Tongue (tissue), 2 donors: ENCODE data around the gene MDK. TPM values are rescaled to one million over a fixed set of nuclear protein-coding genes. Genes with fewer than 3 reads are reported as not detected.
A peak's percentile ranks its signal among the peaks of the same experiment; 100 is the strongest.

Source experiments
- DNase-seq: peaks from one replicate; pipeline ENCODE4 v3.0.0-alpha.2; 2015
- total RNA-seq: library from RNA; depleted of rRNA; stranded (reverse); fragments of >200 nt; gene quantifications from one replicate; pipeline ENCODE4 v1.2.3, GENCODE V29; 2014

Gene MDK
- total RNA-seq, 1 donor from 2014 or later = 81.8 TPM

DNA sequence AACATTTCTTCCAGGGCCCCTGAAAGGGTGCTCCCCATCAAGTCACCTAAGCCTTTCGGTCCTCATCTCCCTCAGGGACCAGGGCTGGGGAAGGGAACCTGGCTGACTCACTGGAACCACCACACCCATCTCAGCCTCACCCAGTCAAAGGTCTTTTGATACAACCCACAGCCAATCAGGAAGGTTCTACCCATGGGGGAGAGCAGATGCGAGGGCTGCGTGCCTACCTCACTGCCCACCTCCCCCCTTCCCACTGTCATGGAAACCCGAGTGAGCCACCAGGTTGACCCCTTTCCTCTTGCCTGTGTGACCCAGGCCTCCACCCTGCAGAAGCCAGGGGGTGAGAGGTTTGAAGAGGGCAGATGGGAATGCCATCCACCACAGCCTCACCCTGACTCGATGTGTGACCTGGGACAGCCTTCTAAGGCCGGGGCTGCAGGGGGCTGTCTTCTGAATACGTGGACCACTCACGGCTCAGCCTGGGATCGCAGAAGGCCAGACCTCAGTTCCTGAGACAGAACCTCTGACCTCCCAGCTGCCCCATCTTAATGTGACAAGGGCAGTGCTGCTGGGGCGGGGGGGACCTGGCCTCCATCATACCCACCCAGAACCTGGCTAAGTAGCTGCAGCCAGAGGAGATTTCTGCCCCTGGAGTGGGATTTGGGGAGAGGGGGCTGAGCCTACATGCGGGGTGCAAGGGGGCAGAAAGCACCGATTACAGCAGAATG lies 2.7 kb downstream of the MDK start:
- no peak for DNase-seq

DNA sequence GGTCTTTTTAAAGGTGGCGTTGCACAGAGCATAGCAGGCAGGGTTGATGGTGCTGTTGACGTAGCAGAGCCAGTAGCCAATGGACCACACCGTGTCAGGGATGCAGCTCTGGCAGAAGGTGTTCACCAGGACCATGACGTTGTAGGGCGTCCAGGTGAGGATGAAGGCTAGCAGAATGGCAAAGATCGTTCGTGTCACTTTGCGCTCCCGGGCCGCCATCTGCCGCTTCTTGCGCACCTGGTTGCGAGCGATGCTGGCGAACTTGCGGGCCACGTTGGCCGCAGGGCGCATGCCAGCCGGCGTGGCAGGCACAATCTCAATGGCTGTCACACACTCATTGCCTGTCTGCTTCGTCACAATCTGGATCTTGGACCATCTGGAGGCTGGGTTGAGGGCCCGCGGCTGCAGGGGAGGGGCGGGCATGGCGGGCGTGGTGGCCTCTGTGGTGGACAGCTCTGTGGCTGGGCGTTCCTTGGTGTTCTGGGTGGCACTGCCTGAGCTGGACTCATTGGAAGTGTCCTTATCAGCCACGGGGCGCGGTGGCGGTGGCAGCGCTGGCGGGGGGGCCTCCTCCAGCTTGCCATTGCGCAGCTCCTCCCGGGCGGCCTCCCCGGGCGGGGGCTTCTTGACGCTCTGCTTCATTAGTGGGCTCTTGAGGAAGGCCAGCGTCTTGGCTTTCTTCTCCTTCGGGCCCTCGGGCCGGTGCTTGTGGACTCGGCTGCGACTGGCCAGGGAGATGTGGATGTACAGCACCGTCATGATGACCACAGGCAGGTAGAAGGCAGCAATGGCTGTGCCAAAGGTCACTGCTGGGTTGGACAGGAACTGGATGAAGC lies 3.9 kb downstream of the MDK start:
- DNase-seq = no peak

DNA sequence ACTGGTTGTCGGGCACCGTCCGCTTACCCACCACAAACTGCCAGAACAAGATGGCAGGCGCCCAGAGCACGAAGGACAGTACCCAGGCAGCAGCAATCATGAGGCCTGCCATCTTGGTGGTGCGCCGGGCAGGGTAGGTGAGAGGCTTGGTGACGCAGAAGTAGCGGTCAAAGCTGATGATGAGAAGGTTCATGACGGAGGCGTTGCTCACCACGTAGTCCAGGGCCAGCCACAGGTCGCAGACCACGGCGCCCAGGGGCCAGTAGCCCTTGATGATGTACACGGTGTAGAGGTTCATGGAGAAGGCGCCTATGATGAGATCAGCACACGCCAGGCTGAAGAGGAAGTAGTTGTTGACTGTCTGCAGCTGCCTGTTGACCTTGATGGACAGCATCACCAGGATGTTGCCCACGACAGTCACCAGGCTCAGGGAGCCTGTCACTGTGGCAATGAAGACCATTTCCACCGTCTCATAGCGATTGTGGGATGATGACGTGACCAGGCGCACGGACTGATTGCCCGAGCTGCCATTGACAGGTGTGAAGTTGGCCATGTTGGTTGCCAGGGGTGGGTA lies 4.6 kb downstream of the MDK start:
- DNase-seq = no peak

DNA sequence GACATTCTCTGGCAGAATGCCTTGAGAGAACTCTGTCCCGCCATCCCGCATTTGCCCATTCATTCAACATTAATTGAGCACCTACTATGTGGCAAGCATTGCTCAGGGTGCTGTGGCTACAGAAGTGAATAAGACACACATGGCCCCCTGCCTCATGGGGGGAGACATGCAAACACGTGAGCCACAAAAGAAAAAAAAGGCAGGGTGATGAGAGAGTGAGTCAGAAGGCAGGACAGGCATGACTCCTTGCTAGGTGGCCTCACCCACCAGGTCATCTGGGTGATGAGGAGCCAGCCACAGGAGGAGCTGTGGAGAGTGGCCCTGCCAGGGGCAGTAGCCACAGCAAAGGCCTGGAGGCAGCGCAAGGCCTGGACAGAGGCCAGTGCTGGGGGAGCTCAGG lies 5.2 kb downstream of the MDK start:
- DNase-seq = no peak

DNA sequence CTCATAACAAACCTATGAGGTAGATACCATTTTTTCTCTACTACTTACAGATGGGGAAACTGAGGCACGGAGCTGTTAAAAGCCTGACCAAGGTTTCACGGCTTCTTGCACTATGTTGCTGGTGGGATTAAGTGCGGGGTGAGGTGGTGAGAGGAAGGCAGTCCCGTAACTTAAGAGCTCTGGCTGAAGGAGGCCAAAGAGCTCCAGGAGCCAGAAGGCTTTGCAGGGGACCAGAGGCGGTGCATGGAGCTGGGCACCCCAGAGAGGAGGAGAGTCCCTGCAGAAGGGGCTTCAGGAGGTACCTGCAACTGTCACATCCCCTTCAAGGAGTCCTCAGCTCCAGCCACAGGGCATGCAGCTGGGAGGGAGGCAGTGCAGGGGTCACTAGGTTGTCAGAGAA lies 6.0 kb downstream of the MDK start:
- DNase-seq = no peak

DNA sequence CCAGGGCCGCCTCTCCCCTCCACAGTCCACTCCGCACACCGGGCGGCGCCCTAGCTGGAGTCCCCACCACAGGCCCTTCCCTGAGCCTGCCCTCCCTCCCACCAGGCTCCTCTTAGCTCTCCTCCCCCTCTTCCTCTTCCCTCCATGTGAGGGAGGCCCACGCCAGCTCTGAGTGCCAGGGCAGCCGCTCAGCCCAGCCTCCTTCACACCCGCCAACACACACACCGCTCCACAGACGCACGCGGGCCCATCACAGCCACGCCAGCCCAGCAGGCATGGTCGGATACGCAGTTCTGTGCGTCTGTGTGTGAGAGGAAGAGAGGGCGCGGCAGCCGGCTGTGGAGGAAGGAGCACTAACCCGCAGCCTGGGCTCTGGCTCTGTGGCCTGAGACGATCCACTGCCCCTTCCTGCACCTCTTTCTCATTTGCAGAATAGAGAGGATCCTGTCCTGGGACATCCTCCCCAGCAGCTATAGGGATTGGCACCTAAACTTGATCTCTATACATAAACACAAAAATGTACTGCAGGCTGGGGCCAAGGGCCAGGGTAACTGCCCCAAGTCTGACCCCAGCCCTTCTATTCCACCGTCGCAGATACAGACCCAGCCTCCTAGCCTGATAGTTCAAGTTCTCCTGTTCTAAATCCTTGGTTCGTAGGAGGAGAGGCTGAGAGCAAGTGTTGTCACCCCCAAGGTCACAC lies 6.6 kb downstream of the MDK start:
- no peak for DNase-seq

DNA sequence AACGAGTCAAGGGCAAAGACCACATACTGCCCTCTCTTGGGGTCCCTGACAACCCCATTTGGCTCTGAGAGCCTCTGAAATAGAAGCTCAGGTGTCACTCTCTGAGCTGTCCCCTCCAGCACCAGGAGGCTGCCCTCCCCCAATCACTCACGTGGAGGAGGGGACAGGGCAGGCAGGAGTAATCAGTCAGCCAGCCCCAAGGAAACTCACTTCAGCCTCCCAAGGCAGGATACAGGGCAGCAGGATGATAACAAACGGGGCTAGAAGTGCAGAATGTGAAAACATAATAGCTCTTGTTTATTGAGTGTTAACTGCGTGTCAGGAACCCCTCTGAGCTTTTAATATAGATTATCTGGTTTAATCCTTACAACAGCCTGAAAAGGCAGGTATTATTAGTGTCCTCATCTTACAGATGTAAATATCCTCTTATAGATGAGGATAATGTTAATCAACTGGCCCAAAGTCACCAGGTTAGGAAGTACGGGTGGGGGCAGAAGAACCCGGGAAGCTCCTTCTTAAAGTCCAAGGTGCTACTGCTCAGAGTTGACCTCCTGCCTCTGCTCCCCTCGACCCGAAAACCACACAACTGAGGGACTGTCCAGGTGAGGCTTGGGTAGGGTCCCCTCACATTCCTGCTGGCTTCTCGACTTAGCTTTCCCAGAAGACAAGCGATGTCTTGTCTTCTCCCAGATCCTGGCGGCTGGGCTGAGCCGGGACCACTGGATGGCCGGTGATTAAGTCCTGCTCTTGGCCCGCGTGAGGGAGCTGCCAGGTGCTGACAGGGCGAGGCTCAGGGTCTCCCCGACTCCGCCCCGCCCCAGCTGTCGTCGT lies 7.4 kb downstream of the MDK start:
- DNase-seq = no peak

DNA sequence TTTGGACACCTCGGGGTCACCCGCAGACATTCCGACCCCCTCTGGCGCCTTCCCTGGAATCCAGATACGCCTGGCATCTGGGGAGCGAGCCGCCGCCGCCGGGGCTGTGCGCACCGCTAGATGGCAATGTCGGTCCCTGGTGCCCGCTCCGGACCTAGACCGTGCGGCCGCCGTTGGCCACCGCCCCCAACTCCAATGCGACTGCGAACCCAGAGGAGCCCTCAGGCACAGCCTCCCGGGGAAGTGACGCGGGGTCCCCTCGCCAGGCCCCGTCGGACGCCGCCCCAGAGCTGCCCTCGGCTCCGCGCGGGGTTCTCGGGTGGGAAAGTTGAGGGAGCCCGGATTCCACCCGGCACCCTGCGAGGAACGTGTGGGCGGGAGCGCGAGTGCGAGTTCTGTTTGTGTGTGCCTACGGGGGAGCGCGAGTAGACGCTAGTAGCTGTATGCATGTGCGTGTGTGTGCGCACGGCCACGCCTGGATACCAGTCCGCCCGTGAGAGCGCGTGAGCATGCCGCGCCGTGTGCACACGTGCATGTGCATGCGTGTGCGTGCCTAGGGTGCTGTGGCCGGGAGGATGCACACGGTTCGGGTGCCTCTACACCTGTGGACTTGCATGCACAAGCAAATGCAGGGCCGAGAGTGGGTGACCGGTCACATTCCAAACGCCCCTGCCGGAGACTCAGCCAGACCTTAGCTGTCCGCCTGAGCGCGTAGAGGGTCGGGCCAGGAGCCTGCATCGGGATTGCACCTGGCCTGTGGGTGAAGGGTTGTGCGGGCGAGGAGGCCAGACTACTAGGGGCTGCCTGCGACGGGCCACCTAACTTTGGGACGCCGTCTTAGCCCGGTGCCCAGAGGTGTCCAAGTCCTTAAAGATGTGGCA lies 8.2 kb downstream of the MDK start:
- peak; percentile 77 for DNase-seq

DNA sequence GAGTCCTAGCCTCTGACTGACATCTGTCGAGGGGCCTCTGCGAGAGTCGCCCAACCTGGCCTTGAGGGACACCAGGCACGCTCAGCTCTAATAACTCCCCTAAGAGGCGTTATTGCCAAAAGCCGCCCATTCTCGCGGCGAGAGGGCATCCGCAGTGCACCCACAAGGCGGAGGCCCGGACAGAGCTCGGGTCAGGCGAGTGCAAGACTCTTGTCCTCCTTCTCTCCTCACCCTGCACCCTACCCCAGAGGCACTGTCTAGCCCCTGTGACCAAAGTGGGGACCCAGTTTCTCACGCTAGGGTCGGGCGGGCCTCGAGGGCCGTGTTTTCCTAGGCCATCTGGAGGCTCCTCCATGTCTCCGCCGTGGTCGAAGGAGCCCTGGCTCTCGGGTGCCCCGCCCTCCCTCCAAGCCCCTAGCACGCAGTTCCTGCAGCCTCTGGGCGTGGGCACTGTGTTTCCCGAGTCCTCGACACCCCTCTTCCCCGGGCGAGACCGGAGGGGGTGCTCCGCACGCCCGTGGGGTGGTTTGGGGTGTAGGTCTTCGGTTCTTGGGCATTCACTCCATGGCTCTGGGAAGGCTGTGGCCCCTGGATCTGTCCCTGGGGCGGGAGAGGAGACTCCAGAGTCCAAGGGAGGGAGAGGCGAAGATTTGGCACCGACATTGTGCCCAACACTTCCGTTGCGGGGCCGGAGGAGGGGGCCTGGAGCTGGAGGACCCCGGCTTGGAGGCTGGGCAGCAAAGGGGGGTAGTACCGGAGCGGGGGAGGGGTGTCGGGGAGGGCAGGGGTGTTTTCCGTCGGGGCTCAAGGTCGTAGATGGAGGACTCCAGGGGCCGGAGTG lies 9.1 kb downstream of the MDK start:
- DNase-seq = no peak

DNA sequence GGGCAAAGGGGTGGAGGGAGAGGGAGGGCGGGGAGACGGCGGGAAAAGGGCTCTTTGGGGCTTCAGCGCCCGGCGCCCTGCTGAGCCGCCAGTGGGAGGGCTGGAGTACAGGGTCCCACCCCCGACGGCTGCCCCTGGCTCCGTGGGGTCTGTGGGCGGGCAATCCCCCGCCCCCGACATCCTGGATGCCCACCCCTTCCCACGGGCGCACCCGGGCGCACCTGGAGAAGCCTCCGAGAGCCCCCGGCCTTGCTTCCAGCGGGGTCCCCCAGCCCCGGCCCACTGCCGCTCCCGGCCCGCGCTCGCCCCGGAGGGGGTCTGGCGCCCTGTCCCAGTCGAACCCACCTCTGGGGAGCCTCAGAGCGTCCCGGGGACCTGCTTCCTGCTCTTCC lies 9.7 kb downstream of the MDK start:
- no peak for DNase-seq

DNA sequence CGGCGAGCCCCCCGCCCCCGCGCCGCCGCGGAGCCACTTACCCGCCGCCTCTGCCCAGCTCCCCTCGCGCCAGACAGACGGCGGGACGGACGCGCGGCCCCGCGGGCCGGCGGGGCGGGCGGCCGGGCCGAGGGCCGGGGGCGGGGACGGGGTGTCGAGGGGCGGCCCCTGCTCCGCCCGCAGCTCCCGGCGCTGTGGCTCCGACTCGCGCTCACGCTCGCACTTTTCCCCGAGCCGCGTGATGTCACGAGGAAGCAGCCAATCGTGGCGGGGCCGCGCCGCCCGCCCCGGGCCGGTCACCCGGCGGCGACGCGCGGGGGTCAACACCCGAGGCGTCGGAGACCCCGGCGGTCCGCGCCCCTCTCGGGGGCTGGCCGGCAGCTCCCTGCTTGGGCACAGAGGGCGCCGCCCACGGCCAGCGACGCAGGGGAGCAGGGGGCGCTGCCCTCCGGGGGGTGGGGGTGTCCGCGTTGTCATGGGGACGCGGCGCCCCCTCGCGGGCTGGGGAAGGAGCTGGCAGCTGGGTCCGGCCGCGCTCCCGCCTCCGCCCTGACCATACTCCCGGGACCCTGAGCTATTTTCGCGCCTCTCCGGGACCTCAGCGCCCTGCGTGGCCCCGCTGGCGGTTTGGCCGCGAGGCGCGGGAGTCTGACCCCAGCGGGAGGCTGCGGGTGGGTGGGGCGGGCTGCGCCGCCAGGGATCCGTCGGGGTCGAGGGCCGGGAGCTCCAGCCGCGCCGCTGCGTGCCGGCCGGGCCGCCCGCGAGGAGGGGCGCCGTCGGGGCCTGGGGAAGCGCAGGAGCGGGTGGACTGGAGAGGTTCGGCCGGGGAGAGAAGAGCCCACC lies 10.3 kb downstream of the MDK start, which contains the start of gene CHRM4:
TSS of gene CHRM4 (minus strand) at position 199 of the 843 bp plus-strand sequence. CDS start 5,219 bp downstream, outside the sequence.
- DNase-seq = peak; percentile 55

DNA sequence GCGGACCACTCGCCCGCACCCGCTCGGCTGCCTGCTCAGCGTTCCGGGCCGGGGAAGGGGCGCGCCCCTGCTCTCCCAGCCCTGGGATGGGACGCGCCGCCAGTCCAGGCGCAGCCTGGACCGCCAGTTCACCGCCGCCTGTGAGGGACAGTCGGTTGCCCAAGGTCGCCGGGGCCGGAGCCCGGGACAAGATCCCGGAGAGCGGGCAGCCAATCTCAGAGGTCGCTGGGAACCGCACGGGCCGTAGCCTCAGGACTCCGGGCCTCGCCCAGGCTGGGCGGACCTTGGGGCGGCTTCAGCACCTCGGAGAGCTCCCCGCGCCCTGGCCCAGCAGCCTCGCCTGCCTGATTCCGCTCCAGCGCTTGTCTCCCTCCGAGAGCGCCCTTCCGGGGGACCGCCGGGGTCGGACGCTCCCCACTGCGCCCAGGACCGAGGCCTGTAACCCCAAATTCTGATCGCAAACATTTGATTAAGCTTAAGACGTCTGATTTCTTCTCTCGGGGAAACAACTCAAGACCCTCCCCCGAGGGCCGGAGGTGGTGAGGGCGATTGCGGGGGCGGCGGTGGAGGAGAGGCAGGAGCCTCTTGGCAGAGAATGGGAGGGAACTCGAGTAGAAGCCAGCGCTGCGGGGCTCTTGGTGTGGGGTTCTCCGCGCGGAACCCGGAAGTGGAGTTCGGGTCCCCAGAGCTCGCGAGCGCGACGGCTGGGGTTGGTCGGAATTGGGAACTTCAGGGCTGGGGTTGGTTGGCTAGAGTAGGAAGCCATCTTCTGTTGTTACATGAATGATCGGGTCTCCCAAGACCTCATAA lies 11.2 kb downstream of the MDK start:
- DNase-seq = peak; percentile 93

DNA sequence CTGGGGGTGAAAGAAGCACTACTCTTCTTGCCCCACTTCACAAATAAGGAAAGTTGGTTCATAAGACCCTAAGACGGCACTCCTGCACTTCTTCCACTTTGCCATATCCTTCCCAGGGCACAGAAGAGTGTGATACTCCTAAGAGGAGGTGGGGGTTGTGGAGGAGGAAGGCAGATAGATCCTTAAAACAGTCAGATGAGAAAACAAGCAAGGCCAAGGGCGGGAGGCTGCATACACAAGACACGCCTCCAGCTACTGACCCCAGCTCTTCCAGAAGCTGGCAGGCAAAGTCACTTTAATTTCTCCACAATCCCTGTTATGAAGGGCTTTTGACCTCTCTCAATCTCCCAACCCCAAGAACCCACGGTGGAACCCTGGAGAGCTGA lies 11.8 kb downstream of the MDK start:
- no peak for DNase-seq

DNA sequence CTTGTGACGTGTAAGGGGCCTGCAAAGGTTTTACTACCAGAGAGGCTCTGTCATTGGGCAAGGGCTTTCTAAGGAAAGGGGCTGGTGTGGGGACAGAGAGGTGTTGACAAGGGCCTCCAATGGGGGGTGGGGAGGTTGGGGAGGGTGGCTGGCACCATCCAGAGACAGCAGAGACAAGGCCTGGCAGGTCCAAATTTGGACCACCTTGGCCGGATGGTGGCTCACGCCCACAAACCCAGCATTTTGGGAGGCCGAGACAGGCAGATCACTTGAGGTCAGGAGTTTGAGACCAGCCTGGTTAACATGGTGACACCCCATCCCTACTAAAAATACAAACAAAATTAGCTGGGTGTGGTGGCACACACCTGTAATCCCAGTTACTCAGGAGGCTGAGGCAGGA lies 12.3 kb downstream of the MDK start:
- no peak for DNase-seq

DNA sequence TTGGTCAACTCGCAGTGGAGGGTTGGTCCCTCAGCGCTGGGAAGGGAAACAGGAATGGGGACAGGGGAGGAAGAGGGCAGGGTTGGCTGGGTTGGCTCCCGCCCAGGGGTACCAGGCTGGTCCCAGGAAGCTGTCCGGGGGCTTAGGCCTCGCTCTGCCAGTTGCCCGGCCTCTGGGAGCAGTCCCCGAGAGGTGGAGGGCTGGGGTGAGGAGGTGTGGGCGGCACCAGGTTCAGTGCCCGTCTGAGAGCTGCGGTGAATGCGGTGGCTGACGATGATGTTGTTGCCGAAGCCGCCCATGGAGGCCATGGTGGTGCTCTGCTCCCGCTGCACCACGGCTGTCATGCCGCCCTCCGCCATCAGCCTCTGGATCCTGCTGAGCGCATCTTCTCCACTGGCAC lies 16.1 kb downstream of the MDK start:
- DNase-seq = no peak

DNA sequence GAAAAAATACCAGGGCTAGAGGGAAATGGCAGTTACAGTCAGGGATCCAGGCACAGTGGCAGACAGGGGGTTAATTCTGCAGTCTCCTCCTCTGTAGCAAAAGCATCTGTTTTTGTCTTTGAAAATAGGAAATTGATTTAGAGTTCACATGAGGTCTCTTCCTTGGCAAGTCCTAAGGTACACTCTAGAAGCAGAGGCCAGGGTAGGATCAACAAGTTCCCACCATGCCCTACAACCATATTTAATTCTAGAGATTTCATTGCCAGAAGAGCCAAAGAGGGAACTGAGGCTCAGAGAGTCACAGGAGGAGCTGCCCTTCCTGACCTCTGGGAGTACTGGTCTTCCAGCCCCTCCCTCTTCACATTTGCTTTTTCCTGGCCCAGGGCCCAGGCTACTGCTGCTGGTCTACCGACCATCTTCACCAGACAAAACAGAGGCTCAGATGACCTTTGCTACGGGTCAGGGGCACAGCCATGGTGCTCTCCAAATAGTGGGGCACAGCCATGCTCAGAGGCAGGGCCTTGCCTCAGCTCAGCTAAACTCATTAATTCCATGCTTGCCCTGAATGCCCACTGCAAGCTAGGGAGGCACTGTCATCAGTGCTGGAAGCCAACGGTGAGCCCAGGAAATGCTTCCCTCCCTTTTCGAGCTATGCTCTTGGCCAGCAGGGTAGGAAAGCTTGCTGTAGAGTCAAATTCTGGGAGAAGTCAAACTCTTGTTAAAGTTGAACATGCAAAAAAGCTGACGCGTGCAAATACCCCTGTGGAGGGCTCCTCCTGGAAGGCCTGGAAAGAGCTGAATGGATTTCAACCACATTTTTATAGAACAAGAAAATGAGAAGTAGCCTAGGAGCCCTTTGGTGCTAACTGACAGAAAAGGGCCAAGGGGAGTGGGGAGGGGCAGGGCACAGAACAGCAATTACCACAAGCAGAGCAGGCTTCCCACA lies 21.8 kb downstream of the MDK start:
- no peak for DNase-seq
